ENCODE data around the gene GPR35. TPM values are rescaled to one million over a fixed set of nuclear protein-coding genes. Genes with fewer than 3 reads are reported as not detected.

GPR35 gene
- total RNA-seq, 1 donor from 2014 or later: 0.82 TPM

GRCh38 chr2:240638512-240639160, 13.4 kb downstream of the GPR35 start:
- Mint-ChIP-seq H3K27me3 (ENCODE audit: low read depth, unreplicated experiment) (peaks cover 38% of the 10 kb centered on the region), H3K4me3 (ENCODE audit: unreplicated experiment) (no peak overlapping the region), H3K27ac (ENCODE audit: unreplicated experiment) (no peak overlapping the region), H3K36me3 (ENCODE audit: low read depth, unreplicated experiment) (peaks cover 3% of the 10 kb centered on the region), H3K4me1 (ENCODE audit: low read depth, unreplicated experiment) (no peaks in the 10 kb centered on the region), H3K9me3 (ENCODE audit: unreplicated experiment) (peaks cover 18% of the 10 kb centered on the region)
- Histone ChIP-seq H3K4me3 (ENCODE audit: insufficient read depth, low read depth, low read length) (no peak overlapping the region), H3K79me2 (ENCODE audit: insufficient read depth, low read length) (no peaks in the 10 kb centered on the region), H3K36me3 (ENCODE audit: insufficient read depth, low read length) (no peaks in the 10 kb centered on the region), H3K9me3 (ENCODE audit: insufficient read depth, low read depth, low read length) (peaks cover 7% of the 10 kb centered on the region), H3K4me2 (ENCODE audit: low read length) (no peak overlapping the region), H3K9ac (ENCODE audit: low read length) (no peak overlapping the region), H3K27ac (ENCODE audit: low read depth, low read length) (no peak overlapping the region), H3K4me1 (ENCODE audit: insufficient read depth, low read length) (no peaks in the 10 kb centered on the region), H2AFZ (ENCODE audit: low read depth, low read length) (no peak overlapping the region), H3K27me3 (ENCODE audit: insufficient read depth, low read length) (peaks cover 6% of the 10 kb centered on the region), H4K20me1 (ENCODE audit: insufficient read depth, low read length) (no peaks in the 10 kb centered on the region)
- FAIRE-seq (no peak), DNase-seq (ENCODE audit: low read depth) (no peak)
- TF ChIP-seq CTCF (IDR thresholded peaks at IDR 0.05; ENCODE audit: insufficient read depth, low read depth, low read length) (no peak), EZH2 (IDR thresholded peaks at IDR 0.05; ENCODE audit: insufficient read depth, low read length) (no peak)

- Histone ChIP-seq H2AFZ (ENCODE audit: low read depth, low read length) (no peak overlapping the region), H3K4me3 (ENCODE audit: insufficient read depth, low read depth, low read length) (no peak overlapping the region), H4K20me1 (ENCODE audit: insufficient read depth, low read length) (no peaks in the 10 kb centered on the region), H3K79me2 (ENCODE audit: insufficient read depth, low read length) (no peaks in the 10 kb centered on the region), H3K27ac (ENCODE audit: low read depth, low read length) (no peak overlapping the region), H3K27me3 (ENCODE audit: insufficient read depth, low read length) (peaks cover 8% of the 10 kb centered on the region), H3K9ac (ENCODE audit: low read length) (no peak overlapping the region), H3K4me1 (ENCODE audit: insufficient read depth, low read length) (no peaks in the 10 kb centered on the region), H3K9me3 (ENCODE audit: insufficient read depth, low read depth, low read length) (no peaks in the 10 kb centered on the region), H3K4me2 (ENCODE audit: low read length) (no peak overlapping the region), H3K36me3 (ENCODE audit: insufficient read depth, low read length) (no peaks in the 10 kb centered on the region)
- H3K4me1 Mint-ChIP-seq (ENCODE audit: low read depth, unreplicated experiment): no peaks in the 10 kb centered on the region
- peaks cover 10% of the 10 kb centered on the region for H3K9me3 Mint-ChIP-seq (ENCODE audit: unreplicated experiment)
- FAIRE-seq: no peak
- H3K36me3 Mint-ChIP-seq (ENCODE audit: low read depth, unreplicated experiment): peaks cover 3% of the 10 kb centered on the region
- H3K27me3 Mint-ChIP-seq (ENCODE audit: low read depth, unreplicated experiment): peaks cover 42% of the 10 kb centered on the region
- no peak overlapping the region for H3K27ac Mint-ChIP-seq (ENCODE audit: unreplicated experiment)
- DNase-seq (ENCODE audit: low read depth): no peak
- TF ChIP-seq EZH2 (IDR thresholded peaks at IDR 0.05; ENCODE audit: insufficient read depth, low read length) (no peak), CTCF (IDR thresholded peaks at IDR 0.05; ENCODE audit: insufficient read depth, low read depth, low read length) (no peak)
- no peak overlapping the region for H3K4me3 Mint-ChIP-seq (ENCODE audit: unreplicated experiment)
These were observed 14.3 kb downstream of the GPR35 start for GRCh38 chr2:240639566-240639965.

- no peak for DNase-seq (ENCODE audit: low read depth)
- Histone ChIP-seq H3K4me2 (ENCODE audit: low read length) (no peak overlapping the region), H3K79me2 (ENCODE audit: insufficient read depth, low read length) (no peaks in the 10 kb centered on the region), H4K20me1 (ENCODE audit: insufficient read depth, low read length) (no peaks in the 10 kb centered on the region), H3K4me1 (ENCODE audit: insufficient read depth, low read length) (no peaks in the 10 kb centered on the region), H3K9me3 (ENCODE audit: insufficient read depth, low read depth, low read length) (no peaks in the 10 kb centered on the region), H3K36me3 (ENCODE audit: insufficient read depth, low read length) (no peaks in the 10 kb centered on the region), H3K9ac (ENCODE audit: low read length) (no peak overlapping the region), H3K27me3 (ENCODE audit: insufficient read depth, low read length) (peaks cover 8% of the 10 kb centered on the region), H3K4me3 (ENCODE audit: insufficient read depth, low read depth, low read length) (no peak overlapping the region), H2AFZ (ENCODE audit: low read depth, low read length) (no peak overlapping the region), H3K27ac (ENCODE audit: low read depth, low read length) (no peak overlapping the region)
- H3K27ac Mint-ChIP-seq (ENCODE audit: unreplicated experiment): no peak overlapping the region
- no peak overlapping the region for H3K4me3 Mint-ChIP-seq (ENCODE audit: unreplicated experiment)
- H3K9me3 Mint-ChIP-seq (ENCODE audit: unreplicated experiment): peaks cover 6% of the 10 kb centered on the region
- H3K4me1 Mint-ChIP-seq (ENCODE audit: low read depth, unreplicated experiment): no peaks in the 10 kb centered on the region
- H3K36me3 Mint-ChIP-seq (ENCODE audit: low read depth, unreplicated experiment): peaks cover 3% of the 10 kb centered on the region
- no peak for TF ChIP-seq CTCF (IDR thresholded peaks at IDR 0.05; ENCODE audit: insufficient read depth, low read depth, low read length)
- TF ChIP-seq EZH2 (IDR thresholded peaks at IDR 0.05; ENCODE audit: insufficient read depth, low read length): no peak
- no peak for FAIRE-seq
- peaks cover 44% of the 10 kb centered on the region for H3K27me3 Mint-ChIP-seq (ENCODE audit: low read depth, unreplicated experiment)
These were observed 15.7 kb downstream of the GPR35 start for GRCh38 chr2:240640939-240641338.
